Ectodermal cell (in vitro differentiated cells): ENCODE results near the gene GAB1.

ENCODE experiments used
- H3K27ac ChIP-seq: 2 replicates; pipeline ENCODE4 v1.7.0; 2013; ENCODE audit warnings: mild to moderate bottlenecking, low read depth, low read length; ENCODE audit not compliant: insufficient read depth, poor library complexity, severe bottlenecking
- H3K27me3 ChIP-seq: 2 replicates; pipeline ENCODE4 v1.7.0; 2013; ENCODE audit warnings: mild to moderate bottlenecking, low read length; ENCODE audit not compliant: insufficient read depth, control insufficient read depth, poor library complexity, severe bottlenecking
- H3K36me3 ChIP-seq: one replicate; pipeline ENCODE4 v1.7.0; 2013; ENCODE audit warnings: low read length; ENCODE audit not compliant: control insufficient read depth, insufficient read depth
- H3K4me1 ChIP-seq: one replicate; pipeline ENCODE4 v1.7.0; 2013; ENCODE audit warnings: low read length; ENCODE audit not compliant: control insufficient read depth, insufficient read depth
- H3K4me3 ChIP-seq: 2 replicates; pipeline ENCODE4 v1.7.0; 2013; ENCODE audit warnings: low read depth, low read length, control low read depth; ENCODE audit not compliant: insufficient read depth
- H3K9me3 ChIP-seq: 2 replicates; pipeline ENCODE4 v1.7.0; 2013; ENCODE audit warnings: mild to moderate bottlenecking, low read length, moderate library complexity; ENCODE audit not compliant: control insufficient read depth
- WGBS, 2 experiments: methylation state at CpG; one replicate each; pipeline ENCODE4 v1.1.7; 2013; ENCODE audit warnings: missing lambda C conversion rate in 2 of 2; 5-methylcytosine and 5-hydroxymethylcytosine counted together

GAB1 gene

DNA sequence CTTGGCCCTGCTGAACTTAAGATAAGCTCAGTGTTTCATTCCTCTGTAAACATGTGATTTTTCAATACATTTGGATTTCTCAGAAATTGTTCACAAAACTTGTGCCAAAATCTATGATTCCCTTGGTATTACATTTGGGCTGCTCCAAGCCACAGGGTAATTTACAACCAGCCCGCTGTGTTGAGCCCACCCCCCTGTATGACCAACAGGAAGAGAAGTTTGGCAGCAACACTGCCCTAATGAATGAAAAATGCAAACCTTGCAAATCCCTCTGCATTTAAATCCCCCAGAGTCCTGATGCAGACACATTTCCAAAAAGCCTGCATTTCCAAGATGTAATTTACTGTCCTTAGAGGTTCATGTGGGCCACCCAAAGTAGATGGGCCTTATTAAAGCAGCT is 34.1 kb upstream of the GAB1 start:
- no peaks in the 10 kb centered on the region for H3K9me3 ChIP-seq
- no peaks in the 10 kb centered on the region for H3K36me3 ChIP-seq
- H3K4me3 ChIP-seq, result no peak overlapping the region
- WGBS, 2 experiments, result 56 to 76% methylated on average over 1 of the region's 1 CpG
- H3K27me3 ChIP-seq, result no peaks in the 10 kb centered on the region
- no peaks in the 10 kb centered on the region for H3K4me1 ChIP-seq
- H3K27ac ChIP-seq, result no peak overlapping the region

DNA sequence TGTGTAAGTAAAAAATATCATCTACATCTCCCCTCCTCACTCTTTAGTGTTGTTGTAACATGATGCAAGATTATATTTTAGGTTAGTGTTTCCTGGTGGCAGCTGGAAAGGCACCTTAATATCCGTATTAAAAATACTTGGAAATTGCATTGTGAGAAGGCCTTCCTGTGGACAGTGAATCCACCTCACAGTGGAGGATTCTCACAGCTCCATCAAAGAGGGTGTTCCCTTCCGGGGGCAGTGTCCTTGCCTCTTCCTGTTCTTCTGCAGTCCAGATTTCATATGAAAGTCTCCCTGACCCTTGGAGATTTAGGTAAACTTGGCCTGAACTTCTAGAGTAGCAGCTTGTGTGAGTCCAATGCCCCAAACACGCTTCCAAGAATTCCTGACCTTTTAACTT is 29.9 kb upstream of the GAB1 start:
- WGBS, 2 experiments, result 93 to 100% methylated on average over 3 of the region's 3 CpGs

DNA sequence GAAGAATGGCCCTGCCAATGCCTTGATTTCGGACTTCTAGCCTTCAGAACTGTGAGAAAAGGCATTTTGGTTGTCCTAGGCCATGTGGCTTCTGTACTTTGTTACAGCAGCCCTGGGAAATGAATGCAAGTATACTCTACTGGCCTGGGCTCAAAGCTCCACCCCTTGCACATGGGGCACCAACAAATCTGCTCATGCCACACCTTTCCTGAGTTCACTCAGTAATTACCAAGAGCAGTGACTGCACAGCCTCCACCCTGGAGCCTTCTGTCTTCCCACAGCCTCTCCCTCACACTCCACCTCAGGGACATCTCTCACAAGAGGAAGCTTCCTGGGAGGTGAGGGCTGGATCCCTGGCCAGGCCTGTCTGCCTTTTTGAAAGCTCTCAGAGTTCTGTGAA is 29.1 kb upstream of the GAB1 start:
- no peaks in the 10 kb centered on the region for H3K4me1 ChIP-seq

More for the DNA sequence above, 29.9 kb upstream of the GAB1 start:
- H3K27me3 ChIP-seq, result no peaks in the 10 kb centered on the region
- no peaks in the 10 kb centered on the region for H3K36me3 ChIP-seq
- H3K4me1 ChIP-seq, result no peaks in the 10 kb centered on the region
- H3K27ac ChIP-seq, result no peak overlapping the region
- no peaks in the 10 kb centered on the region for H3K9me3 ChIP-seq
- H3K4me3 ChIP-seq, result no peak overlapping the region

DNA sequence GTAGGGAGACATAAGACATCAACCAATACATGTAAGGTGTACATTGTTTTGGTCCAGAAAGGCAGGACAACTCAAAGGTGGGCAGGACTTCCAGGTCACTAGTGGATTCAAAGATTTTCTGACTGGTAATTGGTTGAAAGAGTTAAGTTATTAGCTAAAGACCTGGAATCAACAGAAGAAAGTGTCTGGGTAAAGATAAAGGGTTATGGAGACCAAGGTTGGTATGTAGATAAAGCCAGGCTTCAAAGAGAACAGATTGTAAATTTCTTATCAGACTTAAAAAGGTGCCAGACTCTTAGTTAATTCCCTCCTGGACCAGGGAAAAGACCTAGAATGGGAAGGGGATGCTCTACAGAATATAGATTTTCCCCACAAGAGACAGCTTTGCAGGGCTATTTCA is 28.3 kb upstream of the GAB1 start:
- Histone ChIP-seq H3K27ac (no peak overlapping the region), H3K4me3 (no peak overlapping the region), H3K4me1 (no peaks in the 10 kb centered on the region), H3K27me3 (no peaks in the 10 kb centered on the region), H3K9me3 (no peaks in the 10 kb centered on the region), H3K36me3 (no peaks in the 10 kb centered on the region)

More for the DNA sequence above, 29.1 kb upstream of the GAB1 start:
- no peak overlapping the region for H3K27ac ChIP-seq
- H3K4me3 ChIP-seq, result no peak overlapping the region
- 76 to 87% methylated on average over 1 of the region's 1 CpG for WGBS, 2 experiments
- H3K9me3 ChIP-seq, result no peaks in the 10 kb centered on the region
- no peaks in the 10 kb centered on the region for H3K27me3 ChIP-seq
- no peaks in the 10 kb centered on the region for H3K36me3 ChIP-seq

DNA sequence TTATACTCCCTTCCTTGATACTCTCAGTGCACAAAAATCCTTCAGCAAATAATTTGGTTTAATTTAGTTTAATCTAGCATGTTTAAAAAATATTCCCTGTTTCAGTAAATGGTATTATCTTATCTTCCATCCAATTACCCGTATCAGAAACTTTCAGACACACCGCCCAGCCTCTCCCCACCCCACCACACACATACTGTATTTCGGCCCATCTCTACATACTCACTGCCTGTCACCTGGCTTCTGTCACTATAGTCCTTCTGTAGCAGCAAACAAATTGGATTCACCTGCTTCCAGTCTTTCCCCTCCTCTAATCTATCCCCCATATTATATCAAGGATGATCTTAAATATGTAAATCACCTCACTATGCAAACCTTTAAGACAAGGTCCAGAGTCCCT is 24.8 kb upstream of the GAB1 start:
- no peaks in the 10 kb centered on the region for H3K36me3 ChIP-seq
- H3K4me3 ChIP-seq, result no peak overlapping the region
- no peaks in the 10 kb centered on the region for H3K27me3 ChIP-seq
- WGBS, 2 experiments, result 94 to 95% methylated on average over 3 of the region's 3 CpGs
- H3K27ac ChIP-seq, result no peak overlapping the region
- no peaks in the 10 kb centered on the region for H3K4me1 ChIP-seq
- no peaks in the 10 kb centered on the region for H3K9me3 ChIP-seq

DNA sequence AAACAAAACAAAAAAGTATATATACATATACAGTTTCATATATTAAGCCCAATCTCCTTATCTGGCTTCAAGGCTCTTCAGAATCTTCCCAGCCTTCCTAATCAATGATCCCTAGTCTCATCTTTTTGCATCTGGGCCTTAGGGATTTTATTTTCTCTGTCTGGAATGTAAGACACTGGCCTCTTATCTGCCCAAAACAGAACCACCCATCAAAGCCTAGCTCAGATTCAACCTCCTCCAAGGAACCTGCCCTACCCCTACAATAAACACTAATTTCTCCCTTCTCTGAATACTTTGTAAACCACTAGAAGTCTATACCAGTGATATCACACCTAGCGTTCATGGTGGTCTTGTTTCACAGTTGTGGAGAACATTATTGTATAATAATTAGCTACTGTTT is 23.2 kb upstream of the GAB1 start:
- Histone ChIP-seq H3K27ac (no peak overlapping the region), H3K4me3 (no peak overlapping the region), H3K4me1 (no peaks in the 10 kb centered on the region), H3K9me3 (no peaks in the 10 kb centered on the region), H3K36me3 (no peaks in the 10 kb centered on the region), H3K27me3 (no peaks in the 10 kb centered on the region)
- no CpG with 5 or more reads among the region's 1 CpG for WGBS, 2 experiments

DNA sequence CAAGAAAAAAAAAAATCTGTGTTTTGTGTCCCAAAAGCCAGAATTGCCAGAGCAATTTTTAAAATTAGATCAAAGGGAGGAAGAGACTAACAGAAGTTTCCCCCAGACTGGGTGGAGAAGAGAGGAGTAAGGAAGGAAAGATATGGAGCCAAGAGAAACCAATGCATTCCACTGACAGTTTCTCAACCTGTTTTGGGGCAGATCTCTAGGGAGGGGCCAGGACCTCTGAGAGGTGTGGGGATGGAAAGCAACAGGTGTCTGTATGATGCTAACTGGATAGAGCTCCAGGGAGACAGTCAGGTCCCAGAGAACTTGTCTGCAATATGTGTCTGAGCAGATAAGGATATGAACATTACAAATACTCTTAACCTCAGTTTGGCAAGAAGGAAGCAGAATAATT is 22.7 kb upstream of the GAB1 start:
- Histone ChIP-seq H3K36me3 (no peaks in the 10 kb centered on the region), H3K4me1 (no peaks in the 10 kb centered on the region), H3K27me3 (no peaks in the 10 kb centered on the region), H3K9me3 (no peaks in the 10 kb centered on the region), H3K27ac (no peak overlapping the region), H3K4me3 (no peak overlapping the region)

DNA sequence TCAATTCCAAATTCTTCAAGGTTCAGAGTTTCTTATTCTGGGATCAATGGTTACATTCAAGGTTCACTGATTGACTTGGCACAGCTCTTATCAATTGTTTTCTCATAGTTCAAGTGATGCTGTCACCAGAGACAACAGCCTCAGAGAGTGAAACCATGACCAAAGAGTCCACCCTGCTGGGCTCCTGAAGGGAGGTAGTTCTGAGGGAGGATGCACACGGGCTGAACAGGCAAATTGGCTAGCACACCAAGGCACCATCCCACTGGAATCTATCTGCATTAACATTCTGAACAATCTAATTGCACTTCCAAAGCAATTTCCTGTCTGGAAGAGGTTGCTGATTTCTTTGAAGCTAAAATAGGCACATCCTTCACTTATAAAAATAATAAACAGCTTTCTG is 16.6 kb upstream of the GAB1 start:
- H3K27me3 ChIP-seq, result no peaks in the 10 kb centered on the region
- H3K27ac ChIP-seq, result no peak overlapping the region
- H3K4me1 ChIP-seq, result peaks cover 9% of the 10 kb centered on the region
- no peaks in the 10 kb centered on the region for H3K9me3 ChIP-seq
- no peaks in the 10 kb centered on the region for H3K36me3 ChIP-seq
- 9 to 30% methylated on average over 1 of the region's 1 CpG for WGBS, 2 experiments
- no peak overlapping the region for H3K4me3 ChIP-seq

DNA sequence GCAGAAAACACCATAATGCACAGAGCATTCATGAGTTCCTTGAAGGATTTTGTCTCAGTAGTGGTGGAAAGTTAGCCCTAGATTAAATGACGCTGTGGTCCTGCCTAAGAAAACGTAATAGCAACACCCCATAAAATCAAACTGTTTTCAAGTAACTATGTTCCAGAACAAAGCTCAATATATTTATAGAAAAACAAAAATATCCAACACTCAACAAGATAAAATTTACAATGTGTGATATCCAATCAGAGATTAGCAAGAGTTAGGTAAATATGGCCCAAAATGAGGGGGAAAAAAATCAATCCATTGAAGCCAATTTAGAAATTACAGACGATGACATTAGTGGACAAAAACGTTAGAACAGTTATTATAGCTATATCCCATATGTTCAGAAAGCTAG is 9.9 kb upstream of the GAB1 start:
- Histone ChIP-seq H3K4me3 (no peak overlapping the region), H3K27ac (no peak overlapping the region)
- WGBS, 2 experiments, result 94% methylated on average over 2 to 4 of the region's 4 CpGs

DNA sequence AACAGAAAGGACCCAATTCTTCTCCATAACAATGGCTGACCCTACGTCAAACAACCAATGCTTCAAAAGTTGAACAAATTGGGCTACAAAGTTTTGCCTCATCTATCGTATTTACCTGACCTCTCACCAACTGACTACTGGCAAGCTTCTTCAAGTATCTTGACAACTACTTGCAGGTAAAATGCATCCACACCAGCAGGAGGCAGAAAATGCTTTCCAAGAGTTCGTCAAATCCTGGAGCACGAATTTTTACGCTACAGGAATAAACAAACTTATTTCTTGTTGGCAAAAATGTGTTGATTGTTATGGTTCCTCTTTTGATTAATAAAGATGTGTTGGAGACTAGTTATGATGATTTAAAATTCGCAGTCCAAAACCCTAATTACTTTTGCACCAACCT is 6.7 kb upstream of the GAB1 start:
- H3K27ac ChIP-seq, result no peak overlapping the region
- H3K4me1 ChIP-seq, result no peaks in the 10 kb centered on the region
- no peaks in the 10 kb centered on the region for H3K9me3 ChIP-seq
- H3K27me3 ChIP-seq, result no peaks in the 10 kb centered on the region
- 87% methylated on average over 6 of the region's 6 CpGs for WGBS, 2 experiments
- H3K36me3 ChIP-seq, result no peaks in the 10 kb centered on the region
- H3K4me3 ChIP-seq, result no peak overlapping the region

More for the DNA sequence above, 9.9 kb upstream of the GAB1 start:
- Histone ChIP-seq H3K9me3 (no peaks in the 10 kb centered on the region), H3K36me3 (no peaks in the 10 kb centered on the region), H3K27me3 (no peaks in the 10 kb centered on the region), H3K4me1 (no peaks in the 10 kb centered on the region)

DNA sequence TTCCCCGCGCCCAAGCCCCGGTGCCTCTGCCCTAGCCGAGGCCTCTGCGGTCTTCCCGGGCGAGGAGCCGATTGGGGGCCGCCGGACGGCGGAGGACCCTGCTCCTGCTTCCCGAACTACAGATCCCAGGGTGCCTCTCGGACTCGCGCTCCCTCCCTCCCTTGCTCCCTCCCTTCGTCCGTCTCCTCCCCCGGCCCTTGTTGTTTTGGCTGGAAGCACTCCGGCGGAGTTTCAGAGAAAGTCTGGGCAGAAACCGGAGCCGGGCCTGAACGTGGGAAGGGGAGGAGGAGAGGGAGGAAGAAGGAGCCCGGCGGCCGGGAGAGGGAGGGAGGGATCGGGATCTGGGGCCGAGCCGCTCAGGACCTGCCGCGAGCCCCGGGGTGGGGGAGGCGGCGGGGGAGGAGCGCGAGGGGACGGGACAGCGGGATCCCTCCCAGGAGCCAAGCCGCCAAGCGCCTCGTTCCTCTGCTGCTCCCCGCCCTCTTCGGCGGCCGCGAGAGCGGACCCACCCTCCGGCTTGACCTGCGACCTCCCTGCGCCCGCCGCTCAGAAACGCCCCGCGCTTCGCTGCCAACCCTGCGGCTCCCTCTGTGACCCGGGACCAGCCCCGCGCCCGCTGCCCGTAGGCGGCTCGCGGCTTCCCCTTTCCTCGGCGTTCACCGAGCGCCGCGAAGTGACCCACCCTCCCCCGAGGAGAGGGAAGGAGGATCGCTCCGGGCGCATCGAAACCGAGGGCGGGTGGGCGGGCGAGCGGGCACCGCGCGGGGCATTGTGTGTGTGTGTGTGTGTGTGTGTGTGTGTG is 496 bp upstream of the GAB1 start:
- H3K4me1 ChIP-seq, result peaks cover 9% of the 10 kb centered on the region
- no peaks in the 10 kb centered on the region for H3K36me3 ChIP-seq
- WGBS, 2 experiments, result 0% methylated on average over 85 of the region's 85 CpGs
- H3K4me3 ChIP-seq, result peak overlapping the region; percentile 51
- peak overlapping the region; percentile 96 for H3K27ac ChIP-seq
- H3K9me3 ChIP-seq, result no peaks in the 10 kb centered on the region
- no peaks in the 10 kb centered on the region for H3K27me3 ChIP-seq
